Fibroblast of skin of abdomen (primary cell): ENCODE measurements around the gene RBMS3.
A peak's percentile ranks its signal among the peaks of the same experiment; 100 is the strongest.
"Not testable (repeated sequence)": the region's sequence is repeated elsewhere in the genome, so short reads cannot be mapped to it uniquely, and the experiment has no call there.

Experiments used
- DNase-seq: peaks from one replicate; pipeline ENCODE4 v3.0.0-alpha.2; 2013

Gene RBMS3

GRCh38 chr3:29385046-29385830 is 104.4 kb downstream of the RBMS3 start:
- DNase-seq, result peak; percentile 81

- DNase-seq, result no peak
These were observed 108.5 kb downstream of the RBMS3 start for GRCh38 chr3:29389362-29389761.

GRCh38 chr3:29392625-29393388 is 111.9 kb downstream of the RBMS3 start:
- DNase-seq, result no peak

- DNase-seq, result not testable (repeated sequence)
These were observed 113.1 kb downstream of the RBMS3 start for GRCh38 chr3:29393946-29394345.

- no peak for DNase-seq
These were observed 116.5 kb downstream of the RBMS3 start for GRCh38 chr3:29397406-29397805.

GRCh38 chr3:29398787-29399186 is 117.9 kb downstream of the RBMS3 start:
- no peak for DNase-seq

- DNase-seq, result no peak
These were observed 125.5 kb downstream of the RBMS3 start for GRCh38 chr3:29406291-29406832.

GRCh38 chr3:29408676-29409075 is 127.8 kb downstream of the RBMS3 start:
- no peak for DNase-seq

- no peak for DNase-seq
These were observed 128.5 kb downstream of the RBMS3 start for GRCh38 chr3:29409409-29409808.

GRCh38 chr3:29410220-29410619 is 129.3 kb downstream of the RBMS3 start:
- no peak for DNase-seq

GRCh38 chr3:29410660-29411405 is 130.0 kb downstream of the RBMS3 start:
- DNase-seq, result no peak

- no peak for DNase-seq
These were observed 131.2 kb downstream of the RBMS3 start for GRCh38 chr3:29412110-29412509.

GRCh38 chr3:29414468-29415224 is 133.8 kb downstream of the RBMS3 start:
- DNase-seq, result no peak

- DNase-seq, result peak; percentile 49
These were observed 134.8 kb downstream of the RBMS3 start for GRCh38 chr3:29415482-29416223.

GRCh38 chr3:29416514-29416913 is 135.6 kb downstream of the RBMS3 start:
- no peak for DNase-seq

- peak; percentile 78 for DNase-seq
These were observed 139.2 kb downstream of the RBMS3 start for GRCh38 chr3:29420106-29420505.

- DNase-seq, result no peak
These were observed 145.7 kb downstream of the RBMS3 start for GRCh38 chr3:29426302-29427226.

GRCh38 chr3:29427266-29428103 is 146.6 kb downstream of the RBMS3 start:
- DNase-seq, result peak; percentile 88

GRCh38 chr3:29429055-29429679 is 148.3 kb downstream of the RBMS3 start:
- DNase-seq, result no peak
